ENCODE measurements around the gene LCAT. TPM values are rescaled to one million over a fixed set of nuclear protein-coding genes. Genes with fewer than 3 reads are reported as not detected.
"Not testable (repeated sequence)": the region's sequence is repeated elsewhere in the genome, so short reads cannot be mapped to it uniquely, and the experiment has no call there.

Gene LCAT
- total RNA-seq, 1 donor from 2014 or later: 0.47 TPM

DNA sequence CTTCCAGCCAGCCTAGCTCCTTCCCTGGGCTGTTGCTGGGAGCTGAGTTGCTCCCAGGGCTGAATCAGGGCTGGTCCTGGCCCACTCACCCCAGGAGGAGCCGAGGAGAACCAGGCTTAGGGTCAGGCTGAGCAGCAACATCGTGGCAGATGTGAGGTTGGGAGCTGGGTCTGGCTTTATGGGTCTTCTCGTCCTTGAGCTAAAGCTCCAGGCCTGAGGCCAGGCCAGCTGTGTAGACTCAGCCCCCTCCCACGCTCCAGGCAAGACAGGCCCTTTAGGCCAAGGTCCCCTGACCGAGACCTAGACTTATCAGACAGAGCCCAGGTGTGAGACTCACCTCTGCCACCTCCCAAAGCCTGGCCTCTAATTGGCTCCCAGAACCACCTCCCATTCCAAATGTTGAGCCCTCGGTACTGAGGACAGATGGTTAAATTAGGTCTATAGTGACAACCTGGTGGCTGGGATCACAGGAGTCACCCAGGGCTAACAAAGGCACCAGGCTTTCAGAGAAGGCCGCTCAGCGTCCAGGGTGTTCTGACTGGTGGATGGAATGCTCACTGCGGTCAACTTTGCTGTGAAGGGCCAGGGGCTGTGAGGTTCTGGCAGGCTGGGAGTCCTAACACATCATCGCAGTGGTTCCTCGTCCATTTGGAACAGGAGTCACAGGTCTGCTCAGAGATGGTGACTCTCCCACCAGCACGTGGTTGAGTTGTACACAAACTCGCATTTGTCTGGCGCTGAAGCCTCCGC, 12.0 kb downstream of the LCAT start, which contains the start of gene CTRL:
TSS of gene CTRL (minus strand) at position 151 of the 750 bp plus-strand sequence. CDS start at position 141, 10 bp downstream.
- DNase-seq: no peak

DNA sequence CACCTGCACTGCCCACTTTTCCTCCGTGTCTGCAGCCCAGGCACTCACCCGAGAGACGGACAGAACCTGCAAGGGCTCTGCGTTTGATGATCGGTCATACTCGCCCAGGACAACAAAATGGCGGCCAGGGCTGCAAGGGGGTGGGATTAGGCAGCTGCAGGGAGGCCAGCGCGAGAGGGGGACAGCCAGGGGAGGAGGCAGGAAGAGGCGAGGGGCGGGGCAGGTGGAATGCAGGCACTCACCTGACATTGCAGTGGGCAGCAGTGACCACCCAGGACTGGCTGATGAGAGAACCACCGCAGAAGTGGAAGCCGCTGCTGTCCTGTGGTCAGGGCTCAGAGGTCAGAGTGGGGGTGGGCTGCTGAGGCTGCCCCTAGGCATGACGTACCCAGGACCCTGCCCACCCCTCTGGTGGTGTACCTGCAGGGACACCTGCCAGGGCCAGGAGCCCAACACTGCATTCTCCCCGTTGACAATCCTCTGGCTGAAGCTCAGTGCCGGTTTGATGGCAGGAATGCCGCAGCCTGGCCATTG, 13.2 kb downstream of the LCAT start:
- DNase-seq: no peak

DNA sequence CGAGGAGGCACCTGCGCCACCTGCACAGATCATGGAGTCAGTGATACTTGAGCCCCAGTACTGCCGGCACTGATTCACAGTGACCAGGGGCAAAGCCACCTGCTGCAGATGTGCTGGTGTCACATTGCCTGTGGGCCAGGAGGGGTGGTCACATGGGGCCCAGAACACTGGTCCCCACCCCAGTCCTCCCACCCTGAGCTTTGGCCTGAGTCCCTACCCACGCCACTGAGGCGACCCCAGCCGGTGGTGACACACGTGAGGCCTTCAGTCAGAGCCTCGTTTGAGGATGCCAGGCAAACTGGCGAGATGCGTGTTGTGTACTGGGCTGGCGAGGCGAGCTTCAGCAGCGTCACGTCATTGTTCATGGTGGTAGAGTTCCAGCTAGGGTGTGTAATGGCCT, 13.7 kb downstream of the LCAT start:
- no peak for DNase-seq

DNA sequence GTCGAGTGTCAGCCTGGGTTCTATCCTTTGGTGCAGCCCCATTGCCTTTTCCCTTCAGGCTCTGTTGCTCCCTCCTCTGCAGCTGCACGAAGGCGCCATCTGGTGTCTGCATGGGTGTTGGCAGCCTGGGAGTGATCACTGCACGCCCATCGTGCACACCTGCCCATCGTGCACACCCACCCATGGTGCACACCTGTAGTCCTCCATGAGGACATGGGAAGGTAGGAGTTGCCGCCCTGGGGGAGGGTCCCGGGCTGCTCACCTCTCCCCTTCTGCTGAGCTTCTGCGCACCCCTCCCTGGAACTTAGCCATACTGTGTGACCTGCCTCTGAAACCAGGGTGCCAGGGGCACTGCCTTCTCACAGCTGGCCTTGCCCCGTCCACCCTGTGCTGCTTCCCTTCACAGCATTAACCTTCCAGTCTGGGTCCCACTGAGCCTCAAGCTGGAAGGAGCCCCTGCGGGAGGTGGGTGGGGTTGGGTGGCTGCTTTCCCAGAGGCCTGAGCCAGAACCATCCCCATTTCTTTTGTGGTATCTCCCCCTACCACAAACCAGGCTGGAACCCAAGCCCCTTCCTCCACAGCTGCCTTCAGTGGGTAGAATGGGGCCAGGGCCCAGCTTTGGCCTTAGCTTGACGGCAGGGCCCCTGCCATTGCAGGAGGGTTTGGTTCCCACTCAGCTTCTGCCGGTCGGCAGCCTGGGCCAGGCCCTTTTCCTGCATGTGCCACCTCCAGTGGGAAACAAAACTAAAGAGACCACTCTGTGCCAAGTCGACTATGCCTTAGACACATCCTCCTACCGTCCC, 15.2 kb downstream of the LCAT start:
- peak; percentile 66 for DNase-seq

DNA sequence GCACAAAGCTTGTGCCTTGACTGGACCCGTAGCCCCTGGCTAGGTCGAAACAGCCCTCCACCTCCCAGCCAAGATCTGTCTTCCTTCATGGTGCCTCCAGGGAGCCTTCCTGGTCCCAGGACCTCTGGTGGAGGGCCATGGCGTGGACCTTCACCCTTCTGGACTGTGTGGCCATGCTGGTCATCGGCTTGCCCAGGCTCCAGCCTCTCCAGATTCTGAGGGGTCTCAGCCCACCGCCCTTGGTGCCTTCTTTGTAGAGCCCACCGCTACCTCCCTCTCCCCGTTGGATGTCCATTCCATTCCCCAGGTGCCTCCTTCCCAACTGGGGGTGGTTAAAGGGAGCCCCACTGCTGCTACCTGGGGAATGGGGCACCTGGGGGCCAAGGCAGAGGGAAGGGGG, 15.8 kb downstream of the LCAT start:
- DNase-seq: no peak

DNA sequence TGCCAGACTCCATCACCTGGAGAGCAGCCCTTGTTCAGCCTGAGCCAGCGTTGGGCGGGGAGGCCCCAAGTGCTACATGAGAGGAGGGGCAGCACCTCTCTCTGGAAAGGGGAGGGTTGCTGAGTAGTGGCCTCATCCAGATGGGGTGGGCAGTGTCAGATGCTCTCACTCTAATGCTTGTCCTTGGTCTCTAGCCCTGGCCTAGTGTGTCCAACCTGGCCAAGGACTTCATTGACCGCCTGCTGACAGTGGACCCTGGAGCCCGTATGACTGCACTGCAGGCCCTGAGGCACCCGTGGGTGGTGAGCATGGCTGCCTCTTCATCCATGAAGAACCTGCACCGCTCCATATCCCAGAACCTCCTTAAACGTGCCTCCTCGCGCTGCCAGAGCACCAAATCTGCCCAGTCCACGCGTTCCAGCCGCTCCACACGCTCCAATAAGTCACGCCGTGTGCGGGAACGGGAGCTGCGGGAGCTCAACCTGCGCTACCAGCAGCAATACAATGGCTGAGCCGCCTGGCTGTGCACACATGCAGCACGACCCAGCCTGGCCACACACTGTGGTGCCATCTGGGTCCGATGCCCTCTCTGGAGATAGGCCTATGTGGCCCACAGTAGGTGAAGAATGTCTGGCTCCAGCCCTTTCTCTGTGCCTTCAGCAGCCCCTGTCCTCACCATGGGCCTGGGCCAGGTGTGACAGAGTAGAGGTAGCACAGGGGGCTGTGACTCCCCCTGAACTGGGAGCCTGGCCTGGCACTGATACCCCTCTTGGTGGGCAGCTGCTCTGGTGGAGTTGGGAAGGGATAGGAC, 16.6 kb downstream of the LCAT start:
- no peak for DNase-seq

DNA sequence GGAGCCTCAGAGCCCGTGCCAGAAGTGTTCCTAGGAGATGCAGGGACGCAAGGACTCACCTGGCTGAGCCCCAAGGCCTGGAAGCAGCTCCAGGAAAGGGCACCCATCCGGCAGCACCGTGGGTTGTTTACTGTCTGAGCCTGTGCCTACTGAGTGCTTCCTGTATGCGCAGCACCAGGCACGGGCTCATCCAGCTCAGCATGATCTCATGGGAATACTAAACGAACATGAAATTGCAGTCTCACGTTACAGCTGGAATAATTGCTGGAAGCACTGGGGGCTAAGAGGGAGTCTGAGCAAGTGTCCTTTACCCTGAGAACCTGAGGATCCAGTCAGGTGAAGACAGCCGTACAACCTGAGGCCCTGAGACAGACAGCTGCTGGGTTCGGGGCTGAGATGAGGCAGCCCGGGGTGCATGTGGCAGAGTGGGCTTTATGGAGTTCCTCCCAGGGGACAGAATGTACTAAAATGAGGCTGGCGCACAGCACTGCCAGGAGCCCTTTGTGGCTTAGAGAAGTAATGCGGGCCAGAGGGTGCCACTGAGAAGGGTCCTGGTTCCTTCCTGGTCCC, 17.7 kb downstream of the LCAT start:
- peak; percentile 43 for DNase-seq

DNA sequence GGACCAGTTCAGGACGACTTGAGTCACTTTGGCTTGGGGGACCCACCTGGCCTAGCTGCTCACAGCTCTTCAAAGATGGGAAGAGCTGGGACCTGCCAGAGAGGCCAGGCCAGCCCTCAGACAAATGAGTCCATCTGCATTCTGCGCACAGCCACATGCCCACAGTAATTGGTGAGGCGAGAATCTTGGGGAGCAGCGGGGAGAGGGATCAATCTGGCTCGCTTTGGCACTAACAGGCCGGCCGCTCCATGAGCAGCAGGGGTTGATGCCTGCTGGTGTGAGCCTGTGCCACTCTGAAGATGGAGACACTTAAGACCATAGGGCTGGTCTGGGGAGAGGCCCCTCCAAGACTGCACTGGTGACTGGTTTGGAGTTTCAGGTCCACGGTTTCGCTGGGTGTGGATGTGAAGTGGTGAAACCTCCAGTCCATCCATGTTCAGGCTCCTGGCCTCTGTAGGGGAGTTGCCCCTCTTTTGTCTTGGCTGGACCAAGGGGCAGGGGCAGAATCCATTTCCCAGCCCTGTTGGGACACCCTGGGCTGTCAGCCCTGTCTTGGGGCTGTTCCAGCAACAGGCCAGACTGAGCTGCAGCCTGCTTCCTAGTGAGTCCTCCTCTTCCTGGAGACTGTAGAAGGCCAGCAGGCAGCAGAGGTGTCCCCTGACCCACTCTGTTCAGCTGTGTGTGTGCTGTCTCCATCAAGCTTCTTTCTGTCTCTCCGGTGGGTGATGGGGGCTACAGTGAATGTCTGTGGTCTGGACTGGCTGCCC, 19.6 kb downstream of the LCAT start:
- DNase-seq: no peak

DNA sequence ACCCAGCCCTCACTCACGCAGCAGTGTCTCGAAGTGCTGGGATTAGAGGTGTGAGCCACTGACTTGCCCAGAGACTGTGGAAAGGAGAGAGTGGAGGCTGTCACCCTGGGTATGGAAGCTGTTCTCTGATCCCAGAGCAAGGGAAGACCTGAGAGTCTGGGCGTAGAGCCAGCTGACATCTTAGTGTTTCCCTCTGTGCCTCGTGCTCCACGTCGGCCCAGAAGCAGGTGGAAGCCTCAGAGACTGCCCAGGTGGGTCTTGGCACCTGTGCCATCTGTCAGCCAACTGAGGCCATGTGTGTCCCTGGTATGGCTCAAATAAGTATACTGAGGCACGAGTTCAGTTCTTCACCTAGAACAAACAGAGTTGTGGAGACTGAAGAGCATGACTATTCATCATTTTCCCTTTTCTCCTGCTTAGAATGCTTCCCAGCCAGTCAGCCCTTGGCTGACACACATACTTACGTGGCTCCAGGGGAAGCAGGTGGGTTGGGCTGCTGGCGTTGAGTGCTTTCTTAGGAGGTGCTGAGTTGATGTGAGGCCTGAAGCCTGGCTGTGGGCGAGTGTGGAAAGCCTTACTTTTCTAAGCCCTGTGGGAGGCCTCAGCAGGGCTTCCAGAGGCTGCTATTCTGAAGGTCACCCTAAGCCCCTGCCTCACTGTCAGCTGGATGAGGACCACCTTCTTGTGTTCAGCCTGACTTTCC, 20.4 kb downstream of the LCAT start:
- DNase-seq: peak; percentile 47

DNA sequence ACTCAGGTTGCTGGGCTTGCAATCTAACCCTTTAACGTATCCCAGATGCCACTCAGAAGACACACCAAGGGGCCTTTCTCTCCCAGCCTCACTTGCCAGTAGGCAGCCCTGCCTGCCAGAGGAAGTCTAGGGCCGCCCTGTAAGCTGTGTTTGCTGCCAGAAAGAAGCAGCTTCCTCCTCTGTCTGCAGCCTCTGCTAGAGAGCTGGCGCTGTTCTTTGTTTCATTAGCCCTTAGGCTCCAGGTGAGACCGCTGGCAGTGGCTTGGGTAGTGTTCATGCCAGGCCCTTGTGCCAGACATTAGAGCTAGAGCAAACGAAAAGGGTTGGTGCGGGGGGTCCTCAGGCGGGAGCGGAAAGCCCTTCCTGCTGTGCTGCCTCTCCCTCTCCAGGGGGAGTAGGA, 21.2 kb downstream of the LCAT start:
- DNase-seq: no peak

DNA sequence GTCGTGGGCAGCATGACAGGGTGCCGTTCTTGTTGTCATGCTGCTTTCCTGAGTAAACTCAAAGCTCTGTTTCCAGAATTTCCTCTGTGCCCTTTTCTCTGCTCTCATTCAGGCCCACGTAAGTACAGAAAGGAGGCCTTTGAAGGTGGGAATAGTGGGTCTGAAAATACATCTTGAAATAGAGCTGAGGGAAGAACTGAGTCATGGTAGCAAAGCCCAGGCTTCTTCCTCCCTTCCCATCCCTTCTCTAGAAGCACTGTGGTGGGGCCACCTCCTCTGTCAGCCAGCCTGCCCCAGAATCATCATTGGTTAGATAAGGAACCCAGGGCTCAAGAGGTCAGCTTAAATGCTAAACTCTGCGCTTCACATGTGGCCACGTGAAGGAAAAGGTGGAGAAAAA, 21.7 kb downstream of the LCAT start:
- DNase-seq: no peak

DNA sequence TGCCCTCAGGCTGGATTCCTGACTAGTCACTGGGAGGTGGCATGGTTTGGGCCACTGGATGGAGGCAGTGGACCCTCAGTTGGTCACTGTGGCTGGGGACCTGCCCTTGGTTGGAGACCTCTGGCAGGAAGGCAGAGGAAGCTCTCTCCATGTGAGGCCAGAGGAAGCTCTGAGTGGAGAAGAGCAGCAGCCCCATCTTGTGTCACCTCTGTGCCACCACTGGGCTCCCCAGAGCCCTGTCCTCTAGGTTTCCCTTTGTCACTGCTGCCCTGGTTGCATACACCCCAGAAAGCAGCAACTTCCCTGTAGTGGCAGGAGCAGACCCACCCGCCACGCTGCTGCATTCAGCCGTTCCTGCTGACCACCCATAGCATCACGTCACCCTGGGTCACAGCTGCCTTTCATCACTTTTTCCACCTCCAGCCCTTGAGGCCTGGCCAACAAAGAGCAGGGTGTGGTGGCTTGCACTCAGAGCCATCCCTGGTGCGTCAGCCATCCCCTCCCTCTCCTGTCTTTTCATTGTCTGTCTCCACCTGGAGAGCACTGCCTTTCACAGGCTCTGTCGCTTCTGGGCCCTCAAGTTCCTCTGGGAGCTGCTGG, 24.2 kb downstream of the LCAT start:
- no peak for DNase-seq

DNA sequence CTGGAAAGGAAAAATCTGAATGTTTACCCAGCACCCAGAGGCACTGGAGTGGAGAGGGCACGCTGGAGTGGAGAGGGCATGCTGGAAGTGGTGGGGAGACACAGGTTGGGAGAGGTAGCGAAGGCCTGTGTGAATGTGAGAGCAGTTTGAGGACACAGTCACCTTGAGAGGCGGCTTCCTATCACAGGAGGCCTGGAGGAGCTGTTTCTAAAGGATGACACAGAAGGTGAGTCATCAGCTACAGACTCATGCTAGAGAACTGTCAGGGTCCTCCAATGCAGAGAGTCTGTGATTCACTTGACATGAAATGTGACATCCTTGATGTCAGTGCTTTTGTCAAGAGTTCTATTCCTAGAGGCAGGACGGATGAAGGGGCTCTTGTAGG, 26.1 kb downstream of the LCAT start:
- peak; percentile 59 for DNase-seq

DNA sequence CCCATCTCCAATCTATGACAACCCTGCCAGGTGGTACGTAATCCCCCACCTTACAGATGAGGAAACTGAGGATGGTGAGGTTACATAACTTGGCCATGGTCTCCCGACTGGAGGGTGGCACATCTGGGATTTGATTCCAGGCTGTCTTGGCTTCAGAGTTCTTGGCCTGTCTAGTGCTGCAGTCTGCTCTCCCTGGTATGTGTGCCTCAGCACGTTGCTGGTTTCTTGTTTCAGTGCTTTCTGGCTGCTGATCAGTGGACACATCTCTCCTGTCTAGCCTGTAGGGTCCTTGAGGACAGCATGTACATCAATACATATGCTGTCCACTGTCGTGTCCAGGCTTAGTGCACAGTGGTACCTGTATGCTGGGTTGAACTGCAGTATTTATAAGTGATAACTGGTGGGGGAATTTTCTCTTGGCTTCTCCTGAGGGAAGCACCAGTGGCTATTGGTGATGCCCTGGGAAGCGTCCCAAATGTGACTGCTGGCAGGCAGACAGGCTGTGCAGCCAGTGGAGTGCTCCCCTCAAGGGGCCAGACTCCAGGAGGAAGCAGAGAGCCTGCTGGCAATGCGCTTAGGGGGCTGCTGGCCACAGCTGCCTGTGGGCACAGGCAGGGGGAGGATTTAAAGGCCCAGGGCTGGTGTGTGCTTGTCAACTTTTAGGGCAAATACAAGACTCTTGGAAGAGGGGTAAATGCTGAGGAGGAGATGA, 26.6 kb downstream of the LCAT start:
- DNase-seq: no peak

DNA sequence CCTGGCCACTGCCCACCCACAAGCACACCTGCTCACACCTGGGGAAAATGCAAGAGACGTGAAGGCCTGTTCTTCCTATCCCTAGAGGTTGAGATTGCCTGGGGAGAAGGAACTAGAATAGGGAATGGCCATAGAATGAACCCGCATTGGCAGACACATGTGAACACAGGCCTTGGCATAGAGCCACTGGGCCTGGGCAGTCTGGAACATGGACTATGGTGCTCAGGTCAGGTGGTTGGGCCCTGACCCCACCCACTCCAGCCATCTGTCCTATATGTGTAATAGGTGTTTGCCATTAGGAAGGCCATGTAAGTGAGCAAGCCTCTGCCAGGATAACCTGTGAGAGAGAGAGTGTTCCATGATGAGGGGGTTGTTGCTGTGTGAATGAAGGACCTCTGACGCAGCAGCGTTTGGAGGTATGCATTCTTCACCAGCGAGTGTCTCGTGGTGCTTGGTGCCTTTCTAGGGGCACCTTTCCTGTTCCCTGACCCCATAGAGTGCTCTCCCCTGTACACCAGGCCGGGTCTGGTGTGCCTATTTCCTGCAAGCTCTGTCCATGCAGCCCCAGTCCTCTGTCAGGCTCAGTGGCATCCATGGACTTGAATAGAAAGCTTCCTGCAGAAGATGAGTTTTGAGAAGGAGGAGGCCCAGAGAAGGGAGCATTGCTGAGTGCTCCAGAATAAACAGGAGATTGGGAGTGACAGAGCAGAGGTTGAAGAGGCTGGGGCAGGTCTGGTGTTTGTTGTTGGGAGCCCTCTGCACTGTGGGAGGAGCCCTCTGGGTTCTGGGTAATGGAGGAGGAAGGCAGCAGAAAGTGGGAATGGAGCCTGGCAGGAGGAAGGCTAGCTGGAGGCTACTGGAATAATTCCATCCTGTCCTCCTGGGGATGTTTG, 27.8 kb downstream of the LCAT start:
- DNase-seq: no peak

DNA sequence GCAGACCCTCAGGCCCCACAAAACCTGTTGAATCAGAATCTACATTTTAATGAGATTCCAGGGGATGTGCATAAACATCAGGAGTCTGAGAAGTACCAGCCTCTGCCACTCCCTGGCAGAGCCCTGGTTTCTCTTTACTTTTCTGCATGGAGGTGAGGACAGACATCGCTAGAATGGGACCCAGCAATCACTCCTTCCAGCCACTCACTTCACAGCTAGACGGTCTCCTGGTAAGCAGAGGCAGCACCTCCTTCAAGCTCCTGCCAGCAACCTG, 28.5 kb downstream of the LCAT start:
- not testable (repeated sequence) for DNase-seq

DNA sequence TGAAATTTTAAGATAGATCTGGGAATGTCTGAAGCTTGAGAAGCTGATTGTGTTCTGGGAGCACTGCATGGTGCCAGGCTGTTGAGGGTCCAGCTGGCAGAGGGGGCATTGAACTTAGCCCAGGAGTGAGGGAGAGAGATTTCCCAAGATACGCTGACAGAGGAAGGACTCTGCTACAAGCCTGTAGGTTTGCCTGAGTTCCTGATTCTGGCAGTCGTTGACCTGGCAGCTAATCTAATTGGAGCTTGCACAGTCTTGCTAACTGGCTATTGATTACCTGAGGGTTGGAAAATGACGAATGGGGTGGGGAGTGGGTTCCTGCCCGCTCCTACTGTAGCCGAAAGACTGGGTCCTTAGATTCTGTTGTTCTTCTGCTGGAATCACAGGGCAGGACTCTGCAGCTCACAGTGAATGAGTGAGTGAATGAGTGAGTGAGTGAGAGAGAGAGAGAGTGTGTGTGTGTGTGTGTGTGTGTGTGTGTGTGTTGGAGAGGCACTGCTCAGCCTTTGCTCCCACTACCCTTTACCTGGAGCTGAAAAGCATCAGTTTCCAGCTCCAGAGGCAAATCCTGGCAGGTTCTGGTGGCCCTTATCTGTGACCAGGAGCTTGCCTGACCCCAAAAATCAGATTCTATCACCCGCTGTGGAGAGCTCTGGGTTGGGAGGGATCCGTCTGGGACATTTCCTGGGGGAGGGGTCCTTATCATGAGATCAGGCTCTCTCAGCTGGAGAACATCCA, 29.0 kb downstream of the LCAT start:
- no peak for DNase-seq

DNA sequence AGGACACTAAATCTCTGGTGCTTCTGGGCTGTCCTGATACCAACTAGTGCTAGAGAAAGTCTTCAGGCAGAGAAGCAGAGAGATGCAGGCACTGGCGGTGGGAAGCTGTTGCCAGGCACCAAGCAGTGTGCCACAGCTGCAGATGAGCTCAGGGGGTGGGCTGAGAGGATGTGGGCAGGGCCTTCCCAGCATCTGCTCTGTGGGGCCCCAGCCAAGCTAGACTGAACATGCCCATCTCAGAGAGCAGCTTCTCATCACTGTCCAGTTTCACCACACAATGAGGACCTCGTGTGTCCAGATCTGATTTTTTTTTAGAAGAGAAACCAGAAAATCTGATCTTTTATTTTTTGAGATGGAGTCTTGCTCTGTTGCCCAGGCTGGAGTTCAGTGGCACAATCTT, 33.8 kb downstream of the LCAT start:
- peak; percentile 70 for DNase-seq

All from occipital lobe (tissue), 2 donors.